K562 (cell line): ENCODE measurements around the gene RANBP3. TPM values are rescaled to one million over a fixed set of nuclear protein-coding genes. Genes with fewer than 3 reads are reported as not detected.

Experiments used
- CBFA2T3 ChIP-seq: fragments of 450-650 bp; IDR thresholded peaks from 2 replicates; pipeline ENCODE4 v1.6.1; 2017
- CC2D1A ChIP-seq: fragments of 450-650 bp; IDR thresholded peaks from 2 replicates; pipeline ENCODE4 v1.6.1; 2017; ENCODE audit warnings: mild to moderate bottlenecking
- CHD1 ChIP-seq: fragments of 200-600 bp; sonication (generic); IDR thresholded peaks from one replicate; pipeline ENCODE4 v1.6.1; 2012; ENCODE audit warnings: mild to moderate bottlenecking, moderate library complexity, low read length, inconsistent platforms
- NRF1 ChIP-seq, 2 experiments: fragments of 450-650 bp; IDR thresholded peaks in 1 of 2; conservative IDR thresholded peaks in 1 of 2; 2 replicates each; pipeline ENCODE4 v1.6.1; 2014; ENCODE audit warnings: mild to moderate bottlenecking in 2 of 2
- POLR2G ChIP-seq: fragments of 200-400 bp; formaldehyde crosslinking; IDR thresholded peaks from 2 replicates; pipeline ENCODE4 v1.6.1; 2017; ENCODE audit warnings: low read depth, mild to moderate bottlenecking, antibody characterized with exemption, low read length, moderate library complexity
- TEAD1 ChIP-seq, 2 experiments: fragments of 450-650 bp in 1 of 2; sonication (generic) in 1 of 2; formaldehyde crosslinking; IDR thresholded peaks; 2 replicates each; pipeline versions ENCODE4 v1.4.0 to v1.8.0; 2020 to 2022; ENCODE audit warnings: mild to moderate bottlenecking in 2 of 2, missing genetic modification reagents in 1 of 2
- ZNF133 ChIP-seq: fragments of 250-450 bp; sonication (Bioruptor Pico); IDR thresholded peaks from 2 replicates; pipeline ENCODE4 v1.4.0; 2020; ENCODE audit warnings: mild to moderate bottlenecking
- ZNF436 ChIP-seq: fragments of 250-450, 450-650 bp; sonication (Bioruptor Pico); formaldehyde crosslinking; IDR thresholded peaks from 2 replicates; pipeline ENCODE4 v1.7.0; 2020; ENCODE audit warnings: mild to moderate bottlenecking
- ZNF79 ChIP-seq: fragments of 250-450 bp; sonication (Bioruptor Pico); IDR thresholded peaks from 2 replicates; pipeline ENCODE4 v1.4.0; 2020; ENCODE audit warnings: low read depth, mild to moderate bottlenecking, moderate library complexity
- ZSCAN29 ChIP-seq: fragments of 450-650 bp; IDR thresholded peaks from 2 replicates; pipeline ENCODE4 v1.6.1; 2017
- polyA plus RNA-seq, 8 experiments: library from polyadenylated mRNA; depleted of rRNA in 4 of 8; stranded (reverse) in 5 of 8; unstranded in 3 of 8; fragments of >200 nt; fragmentation: Nextera tagmentation in 2 of 8; fragmentation: Illumina TruSeq in 1 of 8; extraction: Ambion mirVana in 2 of 8; extraction: Trizol in 1 of 8; gene quantifications; 2 replicates each; pipeline versions ENCODE4 v1.2.1 to v1.2.3, GENCODE V29; 2011 to 2014; ENCODE audit warnings: inconsistent platforms in 1 of 8, missing spikeins in 1 of 8
- total RNA-seq, 7 experiments: library from RNA; depleted of rRNA in 6 of 7; stranded (reverse); fragments of >200 nt in 6 of 7; fragmentation: Illumina TruSeq in 2 of 7; extraction: Trizol in 2 of 7; gene quantifications; 2 replicates each; pipeline versions ENCODE4 v1.2.1 to v1.2.3, GENCODE V29; 2011 to 2021; ENCODE audit warnings: low replicate concordance in 1 of 7
- TF ChIP-seq, protein P1 (sequence below): sonication (generic); formaldehyde crosslinking; IDR thresholded peaks from 2 replicates; pipeline ENCODE4 v1.8.0; 2022; ENCODE audit warnings: missing genetic modification reagents, mild to moderate bottlenecking, moderate library complexity, borderline replicate concordance

RANBP3 gene
- total and polyA plus RNA-seq, 9 of the 15 experiments (the other 6 are each of a cell fraction or from before 2014, with no cell fraction given), result 0.90 to 95.1 (median 63.2) TPM

GRCh38 chr19:5894704-5895349 is 83.1 kb downstream of the RANBP3 start (continued):
- peak in 1 of 2 experiments; percentile 3; a peak in 1 of 4 replicates for TF ChIP-seq NRF1 (conservative IDR thresholded peaks at IDR 0.05 in 1 of 2, IDR thresholded peaks at IDR 0.05 in 1 of 2)
- no peak for TF ChIP-seq CHD1
- TF ChIP-seq CBFA2T3, result no peak
- TF ChIP-seq TEAD1 (CRISPR knock-in tag; IDR thresholded peaks at IDR 0.05), result no peak
- TF ChIP-seq ZSCAN29, result no peak
- TF ChIP-seq CC2D1A, result no peak
- TF ChIP-seq POLR2G, result 0 out of 2 replicates have a peak, but pooled peaks have one; percentile 5
- no peak for TF ChIP-seq ZNF436 (CRISPR knock-in tag)
- no peak for TF ChIP-seq ZNF133 (CRISPR knock-in tag)
- TF ChIP-seq, protein P1, sequence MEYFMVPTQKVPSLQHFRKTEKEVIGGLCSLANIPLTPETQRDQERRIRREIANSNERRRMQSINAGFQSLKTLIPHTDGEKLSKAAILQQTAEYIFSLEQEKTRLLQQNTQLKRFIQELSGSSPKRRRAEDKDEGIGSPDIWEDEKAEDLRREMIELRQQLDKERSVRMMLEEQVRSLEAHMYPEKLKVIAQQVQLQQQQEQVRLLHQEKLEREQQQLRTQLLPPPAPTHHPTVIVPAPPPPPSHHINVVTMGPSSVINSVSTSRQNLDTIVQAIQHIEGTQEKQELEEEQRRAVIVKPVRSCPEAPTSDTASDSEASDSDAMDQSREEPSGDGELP, result peak; percentile 15; the same call in 1 of the 2 replicates
- no peak for TF ChIP-seq ZNF79
